Keratinocyte (primary cell): ENCODE measurements around the gene LAMA3.

Experiments used
- EZH2 ChIP-seq: IDR thresholded peaks from one replicate; pipeline ENCODE4 v1.6.1; 2012; ENCODE audit warnings: inconsistent platforms, mild to moderate bottlenecking, low read length, moderate library complexity
- TF ChIP-seq, protein P1 (sequence below), 3 experiments: IDR thresholded peaks in 1 of 3; conservative IDR thresholded peaks in 1 of 3; optimal IDR thresholded peaks in 1 of 3; 2 replicates in 2 of 3; 3 replicates in 1 of 3; pipeline versions ENCODE3 to v1.5.1; 2011; ENCODE audit warnings: low read length in 3 of 3, mild to moderate bottlenecking in 3 of 3, moderate library complexity in 2 of 3, control low read depth in 1 of 3, inconsistent platforms in 1 of 3; ENCODE audit not compliant: insufficient read depth in 2 of 3; ENCODE audit errors: extremely low read depth in 1 of 3

DNA sequence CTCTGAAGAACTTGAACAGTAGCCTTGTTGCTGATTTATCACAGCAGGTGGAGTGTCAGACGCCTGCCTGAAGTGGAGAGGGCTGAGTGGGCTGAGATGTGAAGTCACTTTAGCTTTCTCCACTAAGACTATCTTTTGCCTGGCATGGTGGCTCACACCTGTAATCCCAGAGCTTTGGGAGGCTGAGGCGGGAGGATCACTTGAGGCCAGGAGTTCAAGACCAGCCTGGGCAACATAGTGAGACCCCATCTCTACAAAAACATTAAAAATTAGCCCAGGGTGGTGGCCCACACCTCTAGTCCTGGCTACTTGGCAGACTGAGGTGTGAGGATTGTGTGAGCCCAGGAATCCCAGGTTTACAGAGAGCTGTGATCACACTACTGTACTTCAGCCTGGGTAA is 264.7 kb downstream of the LAMA3 start:
- TF ChIP-seq, protein P1, sequence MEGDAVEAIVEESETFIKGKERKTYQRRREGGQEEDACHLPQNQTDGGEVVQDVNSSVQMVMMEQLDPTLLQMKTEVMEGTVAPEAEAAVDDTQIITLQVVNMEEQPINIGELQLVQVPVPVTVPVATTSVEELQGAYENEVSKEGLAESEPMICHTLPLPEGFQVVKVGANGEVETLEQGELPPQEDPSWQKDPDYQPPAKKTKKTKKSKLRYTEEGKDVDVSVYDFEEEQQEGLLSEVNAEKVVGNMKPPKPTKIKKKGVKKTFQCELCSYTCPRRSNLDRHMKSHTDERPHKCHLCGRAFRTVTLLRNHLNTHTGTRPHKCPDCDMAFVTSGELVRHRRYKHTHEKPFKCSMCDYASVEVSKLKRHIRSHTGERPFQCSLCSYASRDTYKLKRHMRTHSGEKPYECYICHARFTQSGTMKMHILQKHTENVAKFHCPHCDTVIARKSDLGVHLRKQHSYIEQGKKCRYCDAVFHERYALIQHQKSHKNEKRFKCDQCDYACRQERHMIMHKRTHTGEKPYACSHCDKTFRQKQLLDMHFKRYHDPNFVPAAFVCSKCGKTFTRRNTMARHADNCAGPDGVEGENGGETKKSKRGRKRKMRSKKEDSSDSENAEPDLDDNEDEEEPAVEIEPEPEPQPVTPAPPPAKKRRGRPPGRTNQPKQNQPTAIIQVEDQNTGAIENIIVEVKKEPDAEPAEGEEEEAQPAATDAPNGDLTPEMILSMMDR (optimal IDR thresholded peaks at IDR 0.05 in 1 of 3, IDR thresholded peaks at IDR 0.05 in 1 of 3, conservative IDR thresholded peaks at IDR 0.05 in 1 of 3; ENCODE audit: extremely low read depth in 1 of 3, insufficient read depth in 2 of 3, low read length in 3 of 3): no peak
- no peak for TF ChIP-seq EZH2
